GM19397 (cell line): ENCODE data around the gene SAXO2.
A peak's percentile ranks its signal among the peaks of the same experiment; 100 is the strongest.
"Not testable (repeated sequence)": the region's sequence is repeated elsewhere in the genome, so short reads cannot be mapped to it uniquely, and the experiment has no call there.

Experiments used
- ATAC-seq: cut with Tn5 transposase; IDR thresholded peaks from one replicate; pipeline ENCODE4 v1.9.1; 2021; ENCODE audit warnings: mild to moderate bottlenecking, moderate library complexity; ENCODE audit not compliant: unreplicated experiment

SAXO2 gene

DNA sequence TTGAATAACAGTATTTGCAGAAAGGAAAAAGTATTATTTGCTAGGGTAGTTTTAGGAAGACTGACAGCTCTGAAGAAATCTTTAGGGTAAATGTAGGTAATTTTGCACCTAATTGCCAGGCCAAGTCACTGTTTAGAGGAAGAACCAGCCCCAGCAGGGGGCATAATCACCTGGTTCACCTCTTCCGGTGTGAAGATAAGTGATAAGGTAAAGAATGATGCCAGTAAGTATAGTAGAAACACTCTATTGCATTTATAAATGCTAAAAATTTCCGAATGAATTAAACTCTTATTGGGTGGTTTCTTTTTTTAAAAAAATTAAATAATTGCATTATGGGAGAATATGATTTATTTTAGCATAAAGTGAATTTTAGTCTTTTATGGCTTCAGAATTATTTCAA lies 21.8 kb downstream of the SAXO2 start:
- not testable (repeated sequence) for ATAC-seq

DNA sequence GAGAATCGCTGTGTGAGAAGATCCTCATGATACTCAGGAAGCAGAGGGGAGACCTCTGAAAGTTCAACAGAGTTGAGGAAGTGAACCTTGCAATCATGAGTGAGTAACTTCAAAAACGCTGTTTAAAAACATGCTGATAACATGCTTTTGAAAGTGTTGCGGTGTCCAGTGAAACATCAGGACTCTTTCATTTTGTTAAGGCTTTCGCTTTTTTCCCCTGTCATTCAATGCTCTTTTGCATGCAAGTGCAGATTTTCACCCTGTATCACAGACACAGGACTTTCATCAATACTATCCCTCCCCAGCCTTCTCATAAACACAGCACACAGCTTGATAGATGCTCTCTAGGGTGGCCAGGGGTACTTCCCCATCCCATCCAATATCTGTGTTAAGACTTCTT lies 23.9 kb downstream of the SAXO2 start:
- ATAC-seq, result peak; percentile 85

DNA sequence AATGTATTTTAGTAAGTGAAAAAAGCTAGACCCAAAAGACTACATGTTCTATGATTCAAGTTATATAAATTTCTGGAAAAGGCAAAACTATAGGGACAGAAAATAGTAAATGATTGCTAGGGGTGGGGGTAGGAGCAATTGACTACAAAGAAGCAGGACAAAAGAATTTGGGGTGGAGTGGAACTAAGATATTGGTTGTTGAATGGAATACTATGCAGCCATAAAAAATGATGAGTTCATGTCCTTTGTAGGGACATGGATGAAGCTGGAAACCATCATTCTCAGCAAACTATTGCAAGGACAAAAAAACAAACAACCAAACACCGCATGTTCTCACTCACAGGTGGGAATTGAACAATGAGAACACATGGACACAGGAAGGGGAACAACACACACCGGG lies 25.6 kb downstream of the SAXO2 start:
- ATAC-seq, result not testable (repeated sequence)

DNA sequence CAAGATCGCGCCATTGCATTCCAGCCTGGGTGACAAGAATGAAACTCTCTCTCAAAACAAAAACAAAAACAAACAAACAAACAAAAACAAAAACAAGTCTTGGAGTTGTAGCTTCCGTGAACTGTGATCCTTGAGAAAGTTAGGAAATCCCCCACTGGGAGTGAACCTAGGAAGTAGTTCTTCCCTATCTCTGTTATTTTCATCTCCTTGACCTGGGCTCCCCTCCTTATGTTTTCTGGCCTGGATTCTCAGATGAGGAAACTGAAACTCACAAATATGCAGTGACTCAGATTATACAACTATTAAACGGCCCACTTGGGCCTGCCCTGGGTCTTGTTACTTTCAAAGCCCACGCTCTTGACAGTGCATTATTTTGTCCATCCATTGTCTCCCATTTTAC lies 29.7 kb downstream of the SAXO2 start:
- no peak for ATAC-seq

DNA sequence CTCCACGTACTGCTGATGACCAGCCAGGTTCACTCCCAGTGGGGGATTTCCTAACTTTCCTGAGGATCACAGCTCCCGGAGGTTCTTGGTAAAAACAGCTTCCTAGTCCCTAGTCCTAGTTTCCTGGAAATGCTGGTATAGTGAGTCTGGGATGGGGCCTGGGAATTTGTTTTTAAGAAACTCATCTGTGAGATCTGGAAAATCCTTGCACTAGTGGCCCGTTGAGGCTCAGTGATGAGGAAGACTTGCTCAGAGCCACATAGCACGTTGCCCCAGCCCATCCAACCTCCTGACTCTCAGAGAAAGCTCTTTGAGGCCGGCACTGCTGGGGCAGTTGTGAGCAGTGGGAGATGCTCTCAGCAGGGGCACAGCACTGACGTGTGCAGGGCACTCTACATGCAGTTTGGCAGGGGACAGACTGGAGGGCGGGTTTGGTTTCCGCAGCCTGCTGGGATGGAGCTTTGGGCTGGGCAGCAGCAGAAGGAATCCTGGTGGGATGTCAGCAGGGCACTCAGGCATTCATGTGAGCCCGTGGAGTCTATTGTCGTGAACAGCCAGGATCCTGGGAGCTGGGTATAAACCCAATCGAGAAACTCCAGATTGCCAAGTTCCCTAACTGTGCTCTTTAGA lies 31.6 kb downstream of the SAXO2 start:
- no peak for ATAC-seq

DNA sequence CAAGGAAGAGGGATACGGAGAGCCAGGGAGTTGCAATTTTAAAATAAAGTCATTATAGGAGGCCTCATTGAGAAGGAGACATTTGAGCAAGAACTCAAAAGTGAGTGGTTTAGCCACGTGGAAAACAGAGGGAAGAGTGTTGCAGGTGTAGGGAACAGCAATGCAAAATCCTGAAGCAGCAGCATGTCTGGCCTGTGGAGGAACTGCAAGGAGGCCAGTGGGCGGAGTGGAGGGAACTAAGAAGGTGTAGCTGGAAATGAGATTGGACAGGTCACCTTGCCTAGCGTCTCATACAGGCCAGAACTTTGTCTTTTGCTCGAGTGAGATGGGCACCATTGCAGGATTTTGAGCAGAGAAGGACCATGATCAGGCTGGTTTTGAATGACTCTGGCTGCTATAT lies 34.9 kb downstream of the SAXO2 start:
- no peak for ATAC-seq

DNA sequence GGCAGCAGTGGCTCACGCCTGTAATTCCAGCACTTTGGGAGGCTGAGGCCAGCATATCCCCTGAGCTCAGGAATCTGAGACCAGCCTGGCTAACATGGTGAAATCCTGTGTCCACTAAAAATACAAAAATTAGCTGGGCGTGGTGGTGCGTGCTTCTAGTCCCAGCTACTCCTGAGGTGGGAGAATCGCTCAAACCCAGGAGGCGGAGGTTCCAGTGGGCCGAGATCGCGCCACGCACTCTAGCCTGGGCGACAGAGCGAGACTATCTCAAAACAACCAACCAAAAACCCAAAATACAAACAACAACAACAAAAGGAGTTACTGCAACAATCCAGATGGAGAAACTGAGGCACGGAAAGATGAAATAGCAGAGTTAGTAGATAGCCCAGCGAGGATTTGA lies 35.4 kb downstream of the SAXO2 start:
- ATAC-seq, result no peak

DNA sequence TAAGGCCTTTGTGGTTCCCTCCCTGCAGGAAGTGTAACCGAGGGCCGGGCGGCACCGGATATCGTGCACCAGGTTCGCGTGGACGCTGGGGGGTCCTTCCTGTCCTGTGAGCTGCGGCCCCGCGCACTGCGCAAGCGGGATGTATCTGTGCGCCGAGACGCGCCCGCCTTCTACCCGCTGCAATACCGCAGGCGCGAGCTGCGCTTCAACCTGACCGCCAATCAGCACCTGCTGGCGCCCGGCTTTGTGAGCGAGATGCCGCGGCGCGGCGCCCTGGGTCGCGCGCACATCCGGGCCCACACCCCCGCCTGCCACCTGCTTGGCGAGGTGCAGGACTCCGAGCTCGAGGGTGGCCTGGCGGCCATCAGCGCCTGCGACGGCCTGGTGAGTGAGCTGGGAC lies 35.9 kb downstream of the SAXO2 start:
- ATAC-seq, result no peak

DNA sequence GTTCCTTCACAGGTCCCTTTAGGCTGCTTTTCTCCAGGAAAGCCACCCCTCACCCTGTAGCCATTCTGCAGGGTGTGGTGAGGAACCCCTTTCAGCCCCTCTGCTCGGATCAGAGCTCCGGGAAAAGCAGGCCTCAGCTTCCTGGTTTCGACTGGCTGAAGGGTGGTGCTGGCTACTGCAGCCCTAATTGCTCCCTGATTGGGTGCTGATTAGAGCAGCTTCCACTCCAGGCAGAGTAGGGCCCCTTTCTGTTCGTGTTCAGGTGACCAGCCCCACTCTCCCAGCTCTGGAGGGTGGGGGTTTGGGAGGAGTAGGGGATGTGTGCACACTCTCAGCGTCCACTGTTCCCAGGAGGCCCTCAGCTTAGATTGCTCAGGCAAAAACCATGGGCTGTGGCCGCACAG lies 36.9 kb downstream of the SAXO2 start:
- ATAC-seq, result not testable (repeated sequence)

DNA sequence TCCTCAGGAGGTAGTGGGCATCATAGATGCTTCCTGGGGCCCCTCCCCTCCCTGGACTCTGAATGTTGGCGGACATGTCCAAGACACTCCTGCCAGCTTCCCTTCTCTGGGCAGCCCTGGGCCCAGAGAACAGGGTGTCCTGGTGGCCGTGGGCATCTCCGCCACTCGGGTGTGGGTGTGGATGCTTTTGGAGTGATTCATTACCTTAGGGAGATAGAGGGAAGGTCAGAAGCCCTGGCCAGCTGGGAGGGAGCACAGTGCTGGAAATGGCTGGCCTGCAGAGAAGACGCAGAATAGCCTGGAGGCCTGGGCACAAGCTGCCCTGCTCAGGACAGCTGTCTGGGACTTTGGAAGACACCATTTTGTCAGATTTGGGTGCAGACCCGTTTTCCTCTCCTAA lies 37.7 kb downstream of the SAXO2 start:
- ATAC-seq, result not testable (repeated sequence)

DNA sequence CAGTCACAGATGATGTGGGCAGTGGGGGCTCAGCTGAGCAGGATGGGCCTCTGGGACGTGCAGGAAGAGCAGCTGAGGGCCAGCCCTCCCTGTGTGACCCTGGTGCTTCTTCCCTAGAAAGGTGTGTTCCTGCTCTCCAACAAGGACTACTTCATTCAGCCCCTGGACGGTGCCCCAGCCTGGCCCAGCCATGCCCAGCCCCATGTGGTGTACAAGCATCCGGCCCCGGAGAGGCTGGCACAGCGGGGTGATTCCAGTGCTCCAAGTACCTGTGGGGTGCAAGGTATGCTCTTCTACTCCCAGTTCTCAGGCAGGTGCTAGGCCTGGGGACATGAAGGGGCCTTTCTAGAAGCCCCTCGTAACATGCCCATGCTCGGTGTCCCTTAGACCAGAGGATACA lies 38.3 kb downstream of the SAXO2 start:
- no peak for ATAC-seq

DNA sequence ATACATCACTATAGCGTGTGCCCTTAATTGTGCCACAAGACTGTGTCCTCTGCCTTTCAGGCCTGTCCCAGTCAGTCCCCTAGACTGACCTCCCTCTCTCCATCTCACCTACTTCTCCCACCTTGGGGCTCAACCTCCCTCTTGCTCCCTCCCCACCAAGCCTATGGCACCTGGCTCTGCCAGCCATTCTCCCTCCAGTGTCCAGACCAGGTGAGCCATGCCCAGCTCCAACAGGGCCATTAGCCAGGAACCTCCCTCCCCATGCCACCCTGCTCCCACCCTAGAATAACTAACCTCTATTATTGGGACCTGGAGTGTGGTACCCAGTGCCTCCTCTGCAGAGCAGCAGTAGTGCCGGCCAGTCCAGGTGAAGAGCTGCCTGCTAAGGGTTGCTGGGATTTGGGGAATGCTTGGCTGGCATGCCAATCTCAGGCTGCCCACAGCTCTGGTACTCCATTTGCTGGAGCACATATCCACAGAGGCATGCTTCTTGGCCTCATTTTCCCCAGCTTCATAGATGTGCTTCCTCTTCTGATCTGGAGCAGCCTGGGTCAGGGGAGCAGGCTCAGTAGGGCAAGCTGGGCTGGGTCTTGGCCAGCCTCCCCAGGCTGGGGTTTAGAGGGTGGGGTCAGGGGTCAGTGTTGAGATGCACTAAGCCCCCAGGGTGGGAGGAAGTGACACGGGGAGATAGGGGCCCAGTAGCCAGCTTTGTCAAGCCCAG lies 38.8 kb downstream of the SAXO2 start:
- no peak for ATAC-seq

DNA sequence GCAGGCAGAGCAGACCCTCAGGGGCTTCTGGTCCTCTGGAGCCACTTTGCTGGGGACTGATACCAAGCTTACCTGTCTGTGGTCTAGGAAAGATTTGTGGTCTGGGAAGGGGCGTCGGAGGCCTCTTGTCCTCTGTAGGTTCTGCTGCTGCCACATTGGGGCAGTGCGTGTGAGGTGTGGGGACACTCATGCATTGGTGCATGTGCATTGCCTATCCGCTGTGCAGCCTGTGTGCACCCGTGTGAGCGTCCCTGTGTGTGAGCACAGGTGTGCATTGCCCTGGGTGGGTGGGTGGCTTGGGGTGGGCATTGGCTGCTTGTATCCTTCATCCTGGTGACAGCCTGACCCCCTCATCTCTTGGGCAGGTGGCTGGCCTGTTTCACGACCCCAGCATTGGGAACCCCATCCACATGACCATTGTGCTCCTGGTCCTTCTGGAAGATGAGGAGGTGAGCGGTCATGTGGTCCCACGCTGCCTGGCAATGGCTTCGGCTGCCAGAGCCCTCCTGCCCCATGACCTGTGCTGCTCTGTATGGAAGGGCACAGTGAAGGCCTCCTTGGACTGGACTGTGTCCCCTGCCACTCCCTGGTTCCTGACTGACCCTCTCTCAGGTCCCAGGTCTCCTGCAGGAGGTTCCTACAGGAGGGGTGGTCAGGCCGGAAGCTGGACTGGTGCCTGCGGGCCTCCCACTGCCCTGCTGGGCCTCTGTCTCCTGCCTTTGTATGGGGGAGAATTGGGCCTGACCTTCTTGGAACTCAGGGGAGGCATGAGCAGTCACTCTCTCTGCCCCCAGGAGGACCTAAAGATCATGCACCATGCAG lies 41.5 kb downstream of the SAXO2 start:
- ATAC-seq, result no peak

DNA sequence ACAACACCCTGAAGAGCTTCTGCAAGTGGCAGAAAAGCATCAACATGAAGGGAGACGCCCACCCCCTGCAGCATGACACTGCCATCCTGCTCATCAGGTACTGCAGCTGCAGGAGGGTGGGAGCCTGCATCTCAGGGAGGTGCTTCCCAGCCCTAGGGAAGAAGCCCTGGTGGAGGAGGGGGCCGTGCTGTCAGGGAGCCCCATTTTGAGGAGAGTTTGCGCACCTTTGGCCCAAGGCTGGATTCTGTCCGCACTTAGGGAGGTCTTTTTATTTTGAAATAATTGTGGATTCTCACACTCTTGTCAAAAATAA lies 42.1 kb downstream of the SAXO2 start:
- no peak for ATAC-seq

DNA sequence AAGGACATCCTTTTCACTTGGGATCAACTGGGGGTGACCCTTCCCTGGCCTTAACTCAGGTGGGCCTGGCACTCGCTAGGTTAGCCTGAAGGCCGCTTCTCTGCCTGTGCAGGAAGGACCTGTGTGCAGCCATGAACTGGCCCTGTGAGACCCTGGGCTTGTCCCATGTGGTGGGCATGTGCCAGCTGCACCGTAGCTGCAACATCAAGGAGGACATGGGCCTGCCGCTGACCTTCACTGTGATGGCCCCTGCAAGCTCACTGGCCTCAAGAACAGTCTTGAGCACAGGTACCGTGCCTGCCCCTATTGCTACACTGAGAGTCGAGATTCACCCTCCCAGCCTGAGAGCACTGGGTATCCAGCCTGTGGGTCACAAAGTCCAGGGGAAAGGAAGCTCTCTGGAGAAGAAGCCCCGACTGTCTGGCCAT lies 43.0 kb downstream of the SAXO2 start:
- ATAC-seq, result no peak

DNA sequence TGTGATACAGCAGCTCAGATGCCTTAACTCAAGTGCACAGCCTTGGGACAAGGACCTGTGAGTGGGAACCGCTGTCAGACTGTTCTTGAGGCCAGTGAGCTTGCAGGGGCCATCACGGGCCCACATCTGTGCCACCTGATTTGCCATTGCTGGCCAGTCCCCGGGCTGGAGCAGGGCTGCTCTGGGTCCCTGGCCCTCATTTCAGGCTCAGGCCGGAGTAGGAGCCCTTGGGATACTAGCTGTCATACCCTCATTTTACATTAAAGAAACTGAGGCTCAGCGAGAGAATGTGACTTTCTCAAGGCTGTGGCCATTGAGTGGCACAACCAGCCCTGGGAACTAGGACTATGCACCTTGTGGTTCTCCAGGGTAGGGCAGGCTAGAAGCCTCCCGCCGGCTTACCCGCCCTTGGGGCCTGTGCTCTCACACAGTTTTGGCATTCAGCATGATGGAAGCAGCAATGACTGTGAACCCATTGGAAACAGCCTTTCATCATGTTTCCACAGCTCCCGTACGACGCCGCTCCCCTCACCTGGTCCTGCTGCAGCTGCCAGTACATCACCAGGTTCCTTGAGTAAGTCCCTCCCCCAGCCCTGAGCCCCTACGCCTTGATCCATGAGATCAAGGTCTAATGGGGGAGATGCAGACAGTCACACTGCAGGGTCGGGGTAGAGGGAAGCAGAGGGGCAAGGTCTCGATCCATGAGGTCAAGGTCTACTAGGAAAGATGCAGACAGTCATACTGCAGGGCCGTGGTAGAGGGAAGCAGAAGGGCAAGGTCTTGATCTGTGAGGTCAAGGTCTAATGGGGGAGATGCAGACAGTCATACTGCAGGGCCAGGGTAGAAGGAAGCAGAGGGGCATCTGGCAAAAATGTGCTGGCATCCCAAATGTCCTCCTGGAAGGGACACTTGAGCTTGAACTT lies 44.4 kb downstream of the SAXO2 start:
- no peak for ATAC-seq

DNA sequence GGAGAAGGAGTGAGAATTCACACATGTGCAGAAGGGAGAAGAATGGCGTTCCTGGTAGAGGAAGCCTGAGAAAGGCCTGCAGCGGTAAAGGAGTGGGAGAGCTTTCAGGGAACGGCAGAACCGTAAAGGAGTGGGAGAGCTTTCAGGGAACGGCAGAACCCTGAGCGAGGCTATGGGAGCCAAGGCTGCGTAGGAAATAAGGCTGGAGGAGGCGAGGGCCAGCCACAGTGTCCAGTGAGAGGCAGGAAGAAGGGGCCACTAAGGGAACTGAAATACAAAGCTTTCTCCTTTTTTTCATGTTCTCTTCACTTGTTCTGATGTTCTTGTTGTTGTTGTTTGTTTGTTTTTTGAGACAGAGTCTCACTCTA lies 45.1 kb downstream of the SAXO2 start:
- no peak for ATAC-seq

DNA sequence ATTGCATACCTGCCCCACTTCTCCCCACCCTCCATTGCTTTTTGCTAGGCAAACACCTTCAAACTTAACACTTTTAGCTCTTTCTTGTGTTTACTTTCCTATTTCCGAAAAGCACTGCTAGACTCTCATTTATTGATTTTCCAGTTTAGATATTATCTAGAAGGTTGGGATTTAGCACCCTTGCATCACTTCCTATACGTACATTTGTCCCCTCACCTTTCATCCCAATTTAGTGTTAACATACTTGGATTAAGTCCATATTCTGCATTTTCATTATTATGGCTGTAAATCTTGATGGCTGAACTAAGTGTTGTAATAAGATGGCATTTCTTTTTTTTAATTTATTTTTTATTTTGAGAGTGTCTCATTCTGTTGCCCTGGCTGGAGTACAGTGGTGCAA lies 47.2 kb downstream of the SAXO2 start:
- ATAC-seq, result no peak

DNA sequence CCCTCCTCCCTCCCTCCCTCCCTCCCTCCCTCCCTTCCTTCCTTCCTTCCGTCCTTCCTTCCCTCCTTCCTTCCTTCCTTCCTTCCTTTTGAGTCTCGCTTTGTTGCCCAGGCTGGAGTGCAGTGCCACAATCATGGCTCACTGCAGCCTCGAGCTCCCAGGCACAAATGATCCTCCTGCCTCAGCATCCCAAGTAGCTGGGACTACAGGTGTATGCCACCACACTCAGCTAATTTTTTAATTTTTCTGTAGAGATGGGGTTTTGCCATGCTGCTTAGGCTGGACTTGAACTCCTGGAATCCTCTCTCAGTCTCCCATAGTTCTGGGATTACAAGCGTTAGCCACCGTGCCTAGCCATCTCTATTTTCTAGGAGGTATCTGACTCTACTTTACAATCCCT lies 48.7 kb downstream of the SAXO2 start:
- ATAC-seq, result not testable (repeated sequence)

DNA sequence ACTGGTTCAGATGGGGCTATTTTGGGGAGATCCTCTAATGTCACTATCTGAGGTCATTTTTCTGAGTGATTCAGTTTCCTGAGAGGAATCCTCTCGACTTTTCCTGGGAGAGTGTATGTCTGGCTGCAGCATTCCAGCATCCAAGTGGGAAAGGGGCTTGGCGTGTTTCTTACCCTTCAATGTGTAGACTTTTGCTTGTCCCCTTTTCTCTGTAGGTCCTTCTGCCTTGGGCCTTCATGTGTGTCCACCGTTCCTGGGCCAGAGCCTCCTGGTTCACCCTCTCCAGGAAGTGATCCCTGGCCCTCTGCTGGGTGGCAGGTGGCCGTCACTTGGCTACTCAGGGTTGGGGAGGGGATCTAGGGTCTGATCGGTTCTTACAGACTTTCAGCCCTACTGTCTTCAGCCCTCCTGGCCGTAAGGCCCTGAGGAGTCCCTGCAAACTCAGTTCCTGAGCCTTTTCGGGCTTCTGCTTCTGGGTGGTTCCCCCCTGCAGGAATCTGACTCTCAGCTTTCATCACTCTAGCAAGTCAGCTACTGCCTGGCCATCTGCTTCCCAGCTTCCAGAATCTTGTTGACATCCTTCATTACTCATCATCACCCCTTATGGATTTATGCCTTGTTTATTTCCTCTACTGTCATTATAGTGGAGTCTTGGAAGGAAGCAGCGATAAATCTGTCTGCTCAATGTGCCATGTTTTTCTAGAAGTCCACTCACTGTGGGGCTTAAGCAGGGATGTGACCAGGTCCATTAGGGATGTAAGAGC lies 50.1 kb downstream of the SAXO2 start:
- ATAC-seq, result no peak
